Activated CD4-positive, alpha-beta T cell treated with anti-CD3 and anti-CD28 coated beads for 36 hours (primary cell): Measurements from ENCODE around the gene IFI27L2. TPM values are rescaled to one million over a fixed set of nuclear protein-coding genes. Genes with fewer than 3 reads are reported as not detected.

ENCODE experiments used
- ATAC-seq: fragments of 200-7000 bp; cut with Tn5 transposase; one replicate; pipeline ENCODE4 v1.10.0; 2021; ENCODE audit warnings: mild to moderate bottlenecking, moderate library complexity
- CTCF ChIA-PET: fragments of 350-600 bp; sonication (Branson Sonifier 250); formaldehyde crosslinking; loops from one replicate; lab custom pipeline; 2021; ENCODE audit warnings: antibody characterized with exemption; lab: Charles Lee
- POLR2A ChIA-PET: fragments of 350-600 bp; sonication (Branson Sonifier 250); formaldehyde crosslinking; loops from one replicate; lab custom pipeline; 2021; ENCODE audit warnings: antibody characterized with exemption, inconsistent platforms; lab: Charles Lee
- DNase-seq: peaks from one replicate; pipeline ENCODE4 v3.0.0-alpha.2; 2020
- H3K27ac Mint-ChIP-seq: one replicate; pipeline ENCODE4 v1.8.0; 2021; ENCODE audit warnings: mixed read lengths
- H3K27me3 Mint-ChIP-seq: one replicate; pipeline ENCODE4 v1.8.0; 2021; ENCODE audit warnings: mixed read lengths
- H3K36me3 Mint-ChIP-seq: one replicate; pipeline ENCODE4 v1.8.0; 2021; ENCODE audit warnings: low read depth, mixed read lengths
- H3K4me1 Mint-ChIP-seq: one replicate; pipeline ENCODE4 v1.8.0; 2021; ENCODE audit warnings: mixed read lengths
- H3K4me3 Mint-ChIP-seq: one replicate; pipeline ENCODE4 v1.8.0; 2021; ENCODE audit warnings: mild to moderate bottlenecking, moderate library complexity, mixed read lengths
- H3K9me3 Mint-ChIP-seq: one replicate; pipeline ENCODE4 v1.8.0; 2021; ENCODE audit warnings: low read depth, mixed read lengths
- intact Hi-C, 2 experiments: fragments of 100-400 bp; cut with DNase I in 1 of 2; cut with micrococcal nuclease in 1 of 2; formaldehyde crosslinking; loops; one replicate each; pipeline versions ENCODE4 v1.14.2 to v1.15.1; 2022 to 2024; cut with DNase I, micrococcal nuclease
- total RNA-seq, 2 experiments: library from RNA; stranded (reverse); gene quantifications; one replicate each; pipeline ENCODE4 v1.2.3, GENCODE V29; 2021

IFI27L2 gene
- total RNA-seq, 2 experiments from 2014 or later = 57.3 to 66.9 TPM

DNA sequence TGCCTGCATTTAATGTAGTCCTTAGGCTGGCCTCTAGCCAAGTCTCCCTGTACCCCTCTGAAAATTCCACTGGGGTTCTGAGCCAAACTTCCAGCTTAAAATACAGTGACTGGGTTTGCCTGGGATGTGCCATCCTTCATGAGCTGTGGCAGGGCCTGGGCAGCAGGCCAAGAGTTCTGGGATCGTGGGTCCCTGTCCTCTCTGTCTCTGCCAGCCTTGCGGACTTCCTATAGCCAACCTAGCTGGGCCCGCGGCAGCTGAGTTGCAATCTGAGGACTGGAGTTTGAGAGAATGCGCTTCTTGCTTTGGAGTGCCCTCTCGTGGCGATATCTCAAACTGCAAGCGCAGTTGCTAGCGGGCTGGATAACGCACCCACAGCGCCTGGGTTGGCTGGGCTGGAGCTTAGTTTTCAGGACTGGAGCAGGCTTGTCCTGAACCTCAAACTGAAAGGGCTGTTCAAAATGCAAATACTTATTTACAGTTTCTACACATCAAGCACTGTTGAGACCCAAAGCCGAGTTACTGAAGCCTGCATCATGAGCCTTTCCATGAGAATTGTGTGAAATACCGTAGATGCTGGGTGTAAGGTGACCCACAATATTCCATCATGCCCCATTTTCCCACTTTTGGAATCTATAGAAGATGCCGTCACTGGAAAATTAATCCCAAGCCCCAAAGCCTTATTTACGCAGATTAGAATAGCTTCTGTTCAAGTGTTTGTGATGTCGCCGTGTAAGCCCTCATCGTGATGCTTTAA, 7.3 kb upstream of the IFI27L2 start:
- H3K27ac Mint-ChIP-seq = no peak overlapping the region
- peaks cover 5% of the 10 kb centered on the region for H3K4me1 Mint-ChIP-seq
- DNase-seq (peak; percentile 93), ATAC-seq (peak; percentile 90)
- intact Hi-C loops = loop anchor here (1.0 to 5.0 kb wide), 9 partner anchors 36 to 482 kb away; partner anchors contain the start of genes OTUB2 (in 1 of the 2) and PPP4R4 (in 1 of the 2)
- ChIA-PET CTCF (interaction anchor here (0.5 to 4.9 kb wide), 64 partner anchors 8 to 1009 kb away, joined by 3 to 76 read pairs (median 5); partner anchors contain the start of genes DDX24, IFI27, IFI27L1 and PPP4R4), POLR2A (interaction anchor here (0.5 to 1.1 kb wide), 6 partner anchors 17 to 101 kb away, joined by 3 to 9 read pairs (median 3); no protein-coding TSS in a partner anchor)
- peaks cover 6% of the 10 kb centered on the region for H3K27me3 Mint-ChIP-seq
- H3K9me3 Mint-ChIP-seq = no peaks in the 10 kb centered on the region
- no peak overlapping the region for H3K4me3 Mint-ChIP-seq
- H3K36me3 Mint-ChIP-seq = no peaks in the 10 kb centered on the region

DNA sequence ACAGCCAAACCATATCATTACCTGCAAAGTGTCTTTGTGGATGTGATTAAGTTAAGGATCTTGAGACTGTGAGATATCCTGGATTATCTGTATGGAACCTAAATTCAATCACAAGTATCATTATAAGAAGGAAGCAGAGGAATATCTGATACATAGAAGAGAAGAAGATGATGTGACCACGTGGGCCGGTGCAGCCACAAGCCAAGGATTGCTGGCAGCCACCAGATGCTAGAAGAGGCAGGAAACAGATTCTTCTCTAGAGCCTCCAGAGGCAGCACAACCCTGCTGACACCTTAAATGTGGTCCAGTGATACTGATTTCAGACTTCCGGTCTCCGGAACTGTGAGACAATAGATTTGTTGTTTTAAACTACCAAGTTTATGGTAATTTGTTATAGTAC, 6.1 kb upstream of the IFI27L2 start:
- Mint-ChIP-seq H3K9me3 (no peaks in the 10 kb centered on the region), H3K27ac (no peak overlapping the region), H3K4me1 (peaks cover 5% of the 10 kb centered on the region), H3K36me3 (no peaks in the 10 kb centered on the region), H3K4me3 (no peak overlapping the region), H3K27me3 (peaks cover 6% of the 10 kb centered on the region)
- intact Hi-C loops = loop anchor here in 1 of 2 experiments (5.0 kb wide), 1 partner anchor 172 kb away; no protein-coding TSS in a partner anchor
- no peak for ATAC-seq
- POLR2A ChIA-PET = no interaction called here
- DNase-seq = no peak
- CTCF ChIA-PET = interaction anchor here (4.9 kb wide), 1 partner anchor 44 kb away, joined by 76 read pairs; no protein-coding TSS in a partner anchor

DNA sequence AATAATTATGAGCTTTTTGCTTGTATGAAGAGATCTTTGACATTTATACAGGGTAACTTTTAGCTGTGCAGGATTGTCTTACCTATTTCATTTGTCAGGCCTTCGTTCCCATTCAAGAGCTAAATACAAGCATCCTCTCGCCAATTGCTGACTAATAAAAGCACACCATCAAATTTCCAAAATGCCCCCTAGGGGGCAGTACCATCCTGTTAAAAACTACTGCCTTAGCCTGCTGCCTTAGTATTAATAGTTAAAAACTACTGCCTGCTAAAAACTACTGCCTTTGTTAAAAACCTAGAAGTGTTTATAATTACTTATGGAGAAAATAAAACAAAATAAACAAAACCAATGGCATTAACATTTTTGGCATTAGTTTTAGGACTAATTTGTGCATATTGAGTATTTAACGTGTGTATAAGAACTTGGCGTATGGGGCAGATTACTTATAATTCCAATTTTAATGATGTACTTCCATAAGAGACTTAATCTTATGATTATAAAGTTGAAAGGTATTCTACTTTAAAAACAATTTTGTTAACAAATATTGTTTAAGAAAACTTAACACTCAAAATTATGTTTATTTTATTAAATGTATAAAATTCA, 3.0 kb upstream of the IFI27L2 start:
- Mint-ChIP-seq H3K4me1 (peaks cover 23% of the 10 kb centered on the region), H3K27ac (no peak overlapping the region), H3K36me3 (no peaks in the 10 kb centered on the region), H3K27me3 (peaks cover 6% of the 10 kb centered on the region), H3K9me3 (no peaks in the 10 kb centered on the region), H3K4me3 (no peak overlapping the region)
- intact Hi-C loops = loop anchor here (1.0 to 5.0 kb wide), 7 partner anchors 48 to 417 kb away; no protein-coding TSS in a partner anchor
- ChIA-PET CTCF (interaction anchor here (0.6 to 5.3 kb wide), 38 partner anchors 10 to 418 kb away, joined by 3 to 68 read pairs (median 4); partner anchors contain the start of genes DDX24, IFI27L1, PPP4R4 and SERPINA6), POLR2A (no interaction called here)
- ATAC-seq (peak; percentile 37), DNase-seq (peak; percentile 78)

DNA sequence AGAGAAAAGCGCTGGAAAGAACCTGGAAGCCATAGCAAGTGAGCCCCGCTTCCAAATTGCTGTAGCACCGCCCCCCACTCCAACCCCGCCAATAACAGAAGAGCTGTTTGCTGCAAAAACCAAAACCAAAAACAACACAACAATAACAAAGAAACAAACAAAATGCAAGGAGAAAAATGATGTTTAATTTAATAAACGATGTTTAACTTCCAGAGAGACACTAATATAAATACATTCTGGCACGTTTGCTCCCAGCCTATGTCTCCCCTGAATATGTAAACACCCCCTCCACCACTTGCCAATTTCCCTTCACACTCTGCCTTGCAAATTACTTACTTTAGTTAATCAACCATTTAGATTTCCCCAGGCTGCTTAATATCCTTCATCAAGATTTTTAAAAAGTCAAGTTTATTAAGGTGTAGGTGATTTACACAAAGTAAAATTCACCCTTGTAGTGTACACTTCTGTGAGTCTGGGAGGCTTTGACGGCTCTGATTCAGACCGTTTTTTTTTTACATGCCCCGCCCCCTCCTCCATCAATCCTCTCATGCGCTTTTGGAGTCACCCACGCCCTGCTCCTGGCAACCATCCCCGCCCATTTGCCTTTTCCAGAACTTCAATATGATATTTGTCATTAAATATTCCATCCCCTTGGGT, 482 bp upstream of the IFI27L2 start:
- no peaks in the 10 kb centered on the region for H3K36me3 Mint-ChIP-seq
- peak overlapping the region; percentile 37 for H3K27ac Mint-ChIP-seq
- ATAC-seq (peak; percentile 64), DNase-seq (peak; percentile 57)
- POLR2A ChIA-PET = interaction anchor here (0.9 kb wide), 1 partner anchor 49 kb away, joined by 3 read pairs; the partner anchor contains the start of genes DDX24 and IFI27L1
- CTCF ChIA-PET = interaction anchor here (0.9 to 5.3 kb wide), 11 partner anchors 9 to 419 kb away, joined by 3 to 68 read pairs (median 4); partner anchors contain the start of genes DDX24, IFI27L1 and PPP4R4
- peaks cover 4% of the 10 kb centered on the region for H3K27me3 Mint-ChIP-seq
- H3K4me1 Mint-ChIP-seq = peaks cover 21% of the 10 kb centered on the region
- intact Hi-C loops = loop anchor here (1.0 to 5.0 kb wide), 8 partner anchors 44 to 417 kb away; partner anchors contain the start of genes DDX24 (in 2 of the 2), IFI27L1 (in 2 of the 2), OTUB2 (in 1 of the 2) and PPP4R4 (in 1 of the 2)
- H3K9me3 Mint-ChIP-seq = no peaks in the 10 kb centered on the region
- H3K4me3 Mint-ChIP-seq = peak overlapping the region; percentile 78

GRCh38 chr14:94128216-94128839, 1.1 kb downstream of the IFI27L2 start:
- ChIA-PET CTCF (interaction anchor here (1.0 to 5.3 kb wide), 8 partner anchors 8 to 106 kb away, joined by 3 to 68 read pairs (median 4); partner anchors contain the start of gene PPP4R4), POLR2A (interaction anchor here (0.5 kb wide), 1 partner anchor 269 kb away, joined by 3 read pairs; no protein-coding TSS in a partner anchor)
- Mint-ChIP-seq H3K9me3 (no peaks in the 10 kb centered on the region), H3K27me3 (no peaks in the 10 kb centered on the region), H3K4me1 (peaks cover 21% of the 10 kb centered on the region), H3K4me3 (peak overlapping the region; percentile 78), H3K27ac (peak overlapping the region; percentile 29), H3K36me3 (no peaks in the 10 kb centered on the region)
- DNase-seq (no peak), ATAC-seq (no peak)
- intact Hi-C loops = no loop called here

DNA sequence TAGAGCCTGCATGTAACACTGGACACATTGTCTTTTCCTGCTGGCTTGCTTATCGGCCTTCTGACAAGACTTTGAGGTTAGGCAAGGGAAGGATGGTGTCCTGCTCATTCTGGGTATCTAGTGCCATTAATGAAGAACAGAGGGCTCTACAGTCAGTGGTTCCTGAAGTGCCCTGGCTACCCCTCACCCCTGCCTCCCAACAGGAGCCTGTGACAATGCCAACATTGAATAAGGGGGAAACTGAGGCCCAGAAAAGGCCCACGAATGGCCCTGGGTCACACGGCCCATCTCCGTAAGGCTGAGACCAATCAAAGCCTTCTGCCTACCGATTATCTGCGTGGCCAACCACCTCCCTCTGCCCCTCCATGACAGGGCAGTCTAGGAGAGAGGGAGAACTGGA, 2.1 kb downstream of the IFI27L2 start:
- intact Hi-C loops = no loop called here
- Mint-ChIP-seq H3K9me3 (peaks cover 2% of the 10 kb centered on the region), H3K4me1 (peaks cover 21% of the 10 kb centered on the region), H3K27ac (no peak overlapping the region), H3K4me3 (no peak overlapping the region), H3K27me3 (no peaks in the 10 kb centered on the region), H3K36me3 (no peaks in the 10 kb centered on the region)
- ChIA-PET POLR2A (no interaction called here), CTCF (interaction anchor here (0.6 to 4.1 kb wide), 2 partner anchors 11 to 76 kb away, joined by 5 to 12 read pairs; no protein-coding TSS in a partner anchor)
- no peak for DNase-seq
- no peak for ATAC-seq

GRCh38 chr14:94126800-94127199, 2.6 kb downstream of the IFI27L2 start:
- POLR2A ChIA-PET = no interaction called here
- ATAC-seq (no peak), DNase-seq (no peak)
- H3K4me3 Mint-ChIP-seq = no peak overlapping the region
- no peak overlapping the region for H3K27ac Mint-ChIP-seq
- H3K4me1 Mint-ChIP-seq = peaks cover 19% of the 10 kb centered on the region
- CTCF ChIA-PET = interaction anchor here (0.6 kb wide), 1 partner anchor 76 kb away, joined by 5 read pairs; no protein-coding TSS in a partner anchor
- H3K27me3 Mint-ChIP-seq = no peaks in the 10 kb centered on the region
- peaks cover 2% of the 10 kb centered on the region for H3K9me3 Mint-ChIP-seq
- no peaks in the 10 kb centered on the region for H3K36me3 Mint-ChIP-seq
- intact Hi-C loops = no loop called here

- Mint-ChIP-seq H3K4me1 (peaks cover 19% of the 10 kb centered on the region), H3K27ac (no peak overlapping the region), H3K27me3 (no peaks in the 10 kb centered on the region), H3K4me3 (no peak overlapping the region), H3K9me3 (peaks cover 5% of the 10 kb centered on the region), H3K36me3 (no peaks in the 10 kb centered on the region)
- CTCF ChIA-PET = no interaction called here
- POLR2A ChIA-PET = no interaction called here
- DNase-seq (no peak), ATAC-seq (no peak)
- intact Hi-C loops = no loop called here
Measured at GRCh38 chr14:94126419-94126677, 3.1 kb downstream of the IFI27L2 start.

DNA sequence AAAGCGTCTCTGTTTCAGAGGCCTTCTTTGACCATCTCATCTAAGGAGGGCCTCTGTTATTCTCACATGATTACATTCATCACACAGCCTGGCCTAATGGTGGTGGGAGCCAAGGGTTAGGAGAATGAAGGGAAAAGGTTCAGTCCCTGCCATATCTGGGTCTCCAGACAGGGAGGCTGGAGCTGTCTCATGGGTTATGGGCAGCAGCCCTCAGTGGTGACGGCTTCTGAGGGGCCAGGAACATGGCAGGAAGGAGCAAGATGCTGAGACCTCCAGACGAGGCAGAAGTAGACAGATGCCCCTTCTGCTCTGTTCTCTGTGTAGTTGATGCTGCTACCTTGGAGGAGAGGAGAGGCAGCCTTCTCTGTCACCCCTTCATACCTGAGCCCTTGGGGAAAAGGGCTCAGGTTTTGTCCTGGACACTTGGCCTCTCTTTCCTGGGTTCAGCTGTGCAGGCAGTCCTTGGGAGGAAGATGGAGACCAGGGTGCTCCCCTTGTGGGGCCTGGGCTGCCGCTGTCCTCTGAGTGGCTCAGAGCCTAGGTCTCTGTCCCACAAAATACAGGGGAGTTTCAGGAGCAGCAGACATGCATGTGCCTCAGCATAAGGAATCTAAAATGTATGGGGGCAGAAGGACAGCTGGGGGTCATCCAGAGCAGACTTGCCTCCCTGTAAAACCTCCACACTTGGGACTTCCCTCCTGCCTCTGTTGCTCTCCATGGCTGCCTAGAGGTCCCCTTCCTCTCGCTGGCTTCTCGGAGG, 3.6 kb downstream of the IFI27L2 start:
- no peaks in the 10 kb centered on the region for H3K27me3 Mint-ChIP-seq
- no peaks in the 10 kb centered on the region for H3K36me3 Mint-ChIP-seq
- no peak overlapping the region for H3K27ac Mint-ChIP-seq
- peaks cover 7% of the 10 kb centered on the region for H3K9me3 Mint-ChIP-seq
- no peak for DNase-seq
- intact Hi-C loops = no loop called here
- POLR2A ChIA-PET = no interaction called here
- H3K4me3 Mint-ChIP-seq = no peak overlapping the region
- peaks cover 19% of the 10 kb centered on the region for H3K4me1 Mint-ChIP-seq
- CTCF ChIA-PET = interaction anchor here (0.8 to 1.5 kb wide), 3 partner anchors 11 to 186 kb away, joined by 3 to 4 read pairs (median 4); no protein-coding TSS in a partner anchor
- no peak for ATAC-seq
